ENCODE results near the gene ATXN2L.
"Not testable (repeated sequence)": the region's sequence is repeated elsewhere in the genome, so short reads cannot be mapped to it uniquely, and the experiment has no call there.

Gene ATXN2L

GRCh38 chr16:28869201-28869600 lies 46.4 kb downstream of the ATXN2L start:
- no peak for DNase-seq (ENCODE audit: low spot score)

GRCh38 chr16:28872952-28873351 lies 50.2 kb downstream of the ATXN2L start:
- no peak for DNase-seq (ENCODE audit: low spot score)

DNA sequence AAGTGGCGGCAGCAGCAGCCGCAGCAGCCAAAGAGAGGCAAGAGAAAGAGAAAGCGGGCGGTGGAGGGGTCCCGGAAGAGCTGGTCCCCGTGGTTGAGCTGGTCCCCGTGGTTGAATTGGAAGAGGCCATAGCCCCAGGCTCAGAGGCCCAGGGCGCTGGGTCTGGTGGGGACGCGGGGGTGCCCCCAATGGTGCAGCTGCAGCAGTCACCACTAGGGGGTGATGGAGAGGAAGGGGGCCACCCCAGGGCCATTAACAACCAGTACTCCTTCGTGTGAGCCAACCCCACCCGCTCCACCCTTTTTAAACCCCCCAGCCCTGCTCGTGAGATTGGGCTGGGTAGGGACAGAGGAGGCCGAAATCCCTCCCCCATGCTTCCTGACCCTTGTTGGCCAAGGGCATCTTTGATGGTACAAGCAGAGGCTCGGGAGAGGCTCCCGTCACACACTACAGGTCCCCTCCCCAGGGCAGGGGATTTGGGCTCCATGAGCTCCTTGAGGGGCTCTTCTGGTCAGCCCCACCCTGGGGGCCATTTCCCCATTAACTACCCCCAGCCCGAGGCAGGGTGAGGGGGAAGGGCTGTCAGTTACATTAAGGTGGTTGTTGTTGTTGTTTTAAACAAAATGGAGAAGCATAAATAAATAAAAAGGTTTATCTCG lies 50.9 kb downstream of the ATXN2L start:
- DNase-seq (ENCODE audit: low spot score): peak; percentile 83

DNA sequence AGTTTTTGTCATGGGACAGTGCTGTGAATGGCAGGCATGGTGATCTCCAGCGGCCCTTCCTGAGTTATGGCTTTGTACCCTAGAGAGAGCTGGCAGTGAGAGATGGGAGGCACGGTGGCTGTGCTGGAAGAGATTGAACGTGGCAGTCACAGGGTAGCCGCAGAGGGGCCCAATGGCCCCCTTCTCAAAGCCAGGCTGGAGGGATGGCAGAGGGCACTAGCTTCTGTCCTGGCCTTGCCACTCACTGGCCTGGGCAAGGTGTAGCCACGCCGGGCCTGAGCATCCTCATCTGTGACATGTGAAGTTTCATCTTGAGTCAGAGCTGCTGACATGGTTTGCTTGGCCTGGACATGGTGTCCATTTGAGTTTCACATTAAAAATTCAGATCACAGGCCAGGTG lies 51.6 kb downstream of the ATXN2L start:
- DNase-seq (ENCODE audit: low spot score): no peak

DNA sequence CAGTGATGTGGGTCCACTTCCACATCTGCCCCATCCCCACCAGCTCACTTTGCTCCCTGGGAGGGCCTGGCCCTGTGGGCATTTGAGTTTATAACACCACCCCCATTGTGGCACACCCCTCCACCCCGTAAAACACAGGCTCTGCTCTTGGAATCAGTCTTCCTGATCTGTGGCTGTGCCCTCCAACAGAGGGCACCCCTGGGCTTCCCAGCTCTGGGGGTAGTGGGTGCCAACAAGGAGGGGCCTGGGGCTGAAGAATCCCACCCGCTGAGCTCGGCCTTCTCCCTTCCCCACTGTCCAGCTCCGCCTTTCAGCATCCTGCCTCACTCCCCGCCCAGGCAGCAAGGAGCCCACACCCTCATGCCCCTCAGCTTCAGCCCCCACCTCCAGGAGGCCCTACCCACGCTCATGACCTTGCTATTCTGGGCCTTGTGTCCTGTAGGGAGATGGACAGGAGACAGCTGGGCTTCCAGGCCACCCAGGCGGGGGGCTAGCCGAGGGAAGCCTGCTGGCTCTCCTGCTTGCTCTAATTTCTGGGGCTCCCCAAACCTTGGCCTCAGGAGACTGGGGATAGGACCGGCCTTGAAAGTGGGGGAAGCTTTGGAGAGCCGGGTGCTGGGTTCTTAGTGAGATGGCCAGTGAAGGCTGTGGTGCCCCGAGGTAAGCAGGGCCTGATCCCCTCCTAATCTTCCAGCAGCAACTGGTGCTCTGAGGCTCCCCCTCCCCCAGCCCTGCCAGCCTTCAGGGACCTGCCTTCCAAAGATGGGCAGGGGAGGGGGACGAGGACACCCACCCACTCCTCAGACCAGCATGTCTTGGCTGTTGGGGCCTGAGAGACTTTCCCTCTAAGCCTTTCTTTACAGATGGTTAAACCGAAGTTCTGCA lies 52.6 kb downstream of the ATXN2L start:
- DNase-seq (ENCODE audit: low spot score): no peak

- DNase-seq (ENCODE audit: low spot score): no peak
Measured at GRCh38 chr16:28876019-28876659, 53.3 kb downstream of the ATXN2L start.

DNA sequence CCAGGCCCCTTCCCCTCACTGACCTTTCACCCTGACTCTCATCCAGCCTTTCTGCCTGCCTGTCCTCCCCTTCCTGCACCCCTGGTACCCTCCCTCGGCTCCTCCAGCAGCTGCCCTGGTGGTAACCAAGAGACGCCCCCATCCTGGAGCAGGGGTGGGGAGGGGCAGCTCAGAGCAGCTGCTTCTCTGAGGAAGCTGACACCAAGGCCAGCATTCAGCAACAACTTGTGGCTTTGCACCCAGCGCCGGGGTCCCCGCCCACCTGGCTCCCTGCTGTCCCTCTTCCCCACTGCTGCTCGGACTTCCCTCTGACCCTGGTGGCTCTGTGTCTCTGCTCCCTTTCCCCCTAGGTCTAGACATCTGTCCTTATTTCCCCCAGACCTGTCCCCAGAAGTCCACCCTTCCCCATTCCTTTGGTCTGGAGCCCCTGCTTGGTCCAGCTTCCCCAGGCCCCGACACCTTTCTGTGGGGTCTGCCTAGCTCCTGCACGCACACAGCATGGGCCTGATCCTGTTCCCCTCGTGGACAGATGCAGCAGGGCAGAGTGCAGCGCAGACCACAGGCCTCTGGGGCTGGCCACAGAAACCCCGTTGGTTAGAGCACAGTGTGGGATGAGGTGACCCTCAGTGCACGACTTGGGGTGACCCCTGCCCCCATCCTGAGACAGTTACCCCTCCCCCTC lies 54.3 kb downstream of the ATXN2L start:
- DNase-seq (ENCODE audit: low spot score): no peak

GRCh38 chr16:28877655-28878000 lies 54.8 kb downstream of the ATXN2L start:
- DNase-seq (ENCODE audit: low spot score): no peak

DNA sequence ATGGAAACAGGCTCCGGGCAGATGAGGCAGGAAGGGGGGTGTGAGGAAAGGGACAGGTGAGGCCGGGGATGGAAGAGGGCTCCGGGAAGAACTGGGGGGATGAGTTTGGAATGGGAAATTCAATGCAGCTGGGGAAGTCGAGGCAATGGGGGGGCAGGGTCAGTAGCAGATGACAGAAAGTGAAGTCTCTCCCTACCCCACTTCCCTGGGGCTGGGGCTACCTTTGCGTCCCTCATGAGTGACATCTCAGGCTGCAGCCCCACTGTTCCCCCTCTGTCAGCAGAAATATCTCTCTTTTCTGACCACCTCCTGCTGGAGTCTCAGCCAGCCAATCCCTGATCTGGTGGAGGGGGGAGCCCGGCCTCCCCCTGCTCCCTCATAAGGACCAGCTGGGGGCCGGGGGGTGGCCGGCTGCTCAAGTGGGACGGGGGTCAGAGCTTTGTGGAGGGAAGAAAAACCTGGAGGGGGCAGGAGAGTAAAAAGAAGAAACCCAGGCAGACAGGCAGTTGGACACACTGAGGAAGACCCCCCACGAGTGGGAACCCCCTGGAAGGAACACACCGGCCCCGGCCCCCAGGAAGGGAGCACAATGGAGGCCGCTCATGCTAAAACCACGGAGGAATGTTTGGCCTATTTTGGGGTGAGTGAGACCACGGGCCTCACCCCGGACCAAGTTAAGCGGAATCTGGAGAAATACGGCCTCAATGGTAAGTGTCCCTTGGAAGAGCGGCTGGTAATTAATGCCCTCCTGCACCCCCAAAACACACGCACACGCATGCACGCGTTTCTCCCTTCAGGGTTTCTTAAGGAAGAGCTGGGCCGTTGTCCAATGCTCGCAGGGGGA lies 55.5 kb downstream of the ATXN2L start, which contains the start of gene ATP2A1:
TSS of gene ATP2A1 (plus strand) at position 406 of the 844 bp plus-strand sequence. CDS start at position 590, 184 bp downstream.
- no peak for DNase-seq (ENCODE audit: low spot score)

DNA sequence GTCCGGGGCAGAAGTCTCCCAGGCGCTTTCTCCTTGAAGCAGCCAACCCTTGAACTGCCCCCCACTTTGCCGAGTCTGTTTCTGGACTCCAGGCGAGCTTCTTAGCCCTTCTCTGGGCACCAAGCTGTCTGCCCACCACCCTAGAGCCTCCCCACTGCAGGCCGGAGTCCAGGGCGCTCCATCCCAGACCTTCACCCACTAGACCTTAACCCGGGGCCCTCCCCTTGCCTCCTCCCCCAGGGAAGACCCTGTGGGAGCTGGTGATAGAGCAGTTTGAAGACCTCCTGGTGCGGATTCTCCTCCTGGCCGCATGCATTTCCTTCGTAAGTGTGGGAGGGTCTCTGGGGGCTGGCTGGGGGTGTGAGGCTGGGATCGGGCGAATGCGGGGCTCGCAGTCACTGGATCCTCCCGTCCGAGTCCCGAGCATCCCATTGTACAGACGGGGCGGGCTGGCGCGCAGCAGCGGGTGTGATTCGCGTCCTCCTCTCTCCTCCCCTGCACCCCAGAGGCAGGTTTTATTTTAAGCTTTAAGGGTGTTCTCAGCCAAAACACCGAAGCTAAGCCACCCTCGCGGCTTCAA lies 56.6 kb downstream of the ATXN2L start:
- no peak for DNase-seq (ENCODE audit: low spot score)

GRCh38 chr16:28879841-28880588 lies 57.2 kb downstream of the ATXN2L start:
- DNase-seq (ENCODE audit: low spot score): peak; percentile 98

DNA sequence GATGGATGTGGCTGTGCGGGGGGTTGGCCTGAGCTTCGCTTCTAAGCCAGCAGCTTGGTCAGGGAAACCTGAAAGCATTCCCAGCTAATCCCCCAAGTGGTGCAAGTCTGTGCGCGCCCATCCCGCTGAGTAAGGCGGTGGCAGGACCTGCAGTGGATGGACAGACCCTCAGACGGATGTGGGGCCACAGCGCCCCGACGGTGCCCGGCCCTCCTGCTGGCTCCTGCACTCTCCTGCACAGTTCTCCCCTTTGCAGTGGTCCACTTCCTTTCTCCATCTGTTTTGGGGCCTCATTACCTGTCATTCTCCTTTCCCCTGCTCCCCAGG lies 57.8 kb downstream of the ATXN2L start:
- no peak for DNase-seq (ENCODE audit: low spot score)

DNA sequence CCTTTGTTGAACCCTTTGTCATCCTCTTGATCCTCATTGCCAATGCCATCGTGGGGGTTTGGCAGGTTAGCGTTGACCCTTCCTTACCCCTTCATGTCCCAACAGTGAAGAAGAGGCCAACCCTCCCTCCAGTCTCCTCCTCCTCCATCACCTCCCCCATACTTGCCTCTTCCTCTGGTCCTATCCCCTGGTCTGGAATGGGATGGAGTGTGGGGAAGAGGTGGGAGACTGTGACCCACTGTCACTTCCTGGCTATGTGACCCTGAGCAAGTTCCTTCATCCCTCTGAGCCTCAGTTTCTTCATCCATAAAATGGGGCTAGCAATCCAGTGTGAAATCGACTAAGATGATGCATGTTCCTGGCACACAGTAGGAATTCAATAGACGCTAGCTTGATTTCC lies 58.2 kb downstream of the ATXN2L start:
- no peak for DNase-seq (ENCODE audit: low spot score)

DNA sequence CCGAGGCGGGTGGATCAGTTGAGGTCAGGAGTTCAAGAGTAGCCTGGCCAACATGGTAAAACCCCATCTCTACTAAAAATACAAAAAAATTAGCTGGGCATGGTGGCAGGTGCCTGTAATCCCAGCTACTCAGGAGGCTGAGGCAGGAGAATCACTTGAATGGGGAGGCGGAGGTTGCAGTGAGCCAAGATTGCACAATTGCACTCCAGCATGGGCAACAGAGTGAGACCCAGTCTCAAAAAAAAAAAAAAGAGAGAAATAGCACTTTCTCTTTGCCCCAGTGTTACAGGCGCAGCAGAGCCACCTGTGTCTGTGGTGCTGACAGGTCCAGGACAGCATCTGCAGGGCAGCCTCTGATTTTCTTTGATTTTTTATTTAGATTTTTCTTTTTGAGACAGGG lies 58.8 kb downstream of the ATXN2L start:
- not testable (repeated sequence) for DNase-seq (ENCODE audit: low spot score)

- DNase-seq (ENCODE audit: low spot score): no peak
Measured at GRCh38 chr16:28882551-28883160, 59.9 kb downstream of the ATXN2L start.

DNA sequence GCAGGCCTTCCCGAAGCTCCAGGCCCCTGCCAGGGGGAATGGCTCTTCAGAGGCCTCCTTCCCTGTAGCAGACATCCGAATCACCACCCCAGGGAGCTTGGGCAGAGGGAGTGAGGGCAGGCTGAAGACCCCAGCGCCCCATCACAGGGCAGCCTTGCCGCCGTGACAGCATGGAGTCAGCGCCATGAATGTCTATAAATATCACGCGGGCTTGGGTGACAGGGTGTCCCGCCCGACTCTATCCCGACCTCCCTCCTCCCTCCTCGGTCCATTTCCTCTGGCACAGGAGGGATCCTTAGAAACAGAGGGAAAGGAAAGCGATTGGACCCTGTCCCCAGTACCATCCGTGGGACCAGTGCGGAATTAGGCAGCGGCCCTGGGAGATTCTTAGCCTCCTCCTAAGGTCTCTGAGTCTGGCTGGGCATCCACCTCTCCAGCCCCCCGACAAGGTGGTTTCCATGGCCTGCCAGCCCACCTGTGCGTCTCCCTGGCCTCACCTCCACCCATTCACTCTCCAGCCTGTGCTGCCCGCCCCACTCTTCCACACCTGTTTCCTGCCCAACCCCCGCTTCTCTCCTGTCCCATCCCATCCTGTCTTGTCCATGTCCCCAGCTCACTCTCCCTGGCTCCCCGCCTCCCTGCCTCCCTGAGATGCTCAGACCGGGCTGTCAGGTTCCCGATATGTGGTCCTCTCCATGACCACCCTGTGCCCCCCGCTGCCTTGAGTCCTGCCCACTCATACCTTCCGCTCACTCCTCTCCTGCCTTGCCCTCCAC lies 60.6 kb downstream of the ATXN2L start:
- no peak for DNase-seq (ENCODE audit: low spot score)

GRCh38 chr16:28884045-28884444 lies 61.2 kb downstream of the ATXN2L start:
- no peak for DNase-seq (ENCODE audit: low spot score)

Data from D341Med (cell line).